ENCODE results near the gene DFFB.
A peak's percentile ranks its signal among the peaks of the same experiment; 100 is the strongest.

Gene DFFB

GRCh38 chr1:3902571-3903091, 45.4 kb downstream of the DFFB start:
- H2AK5ac ChIP-seq (ENCODE audit: low read depth, low read length): no peak overlapping the region
- no CpG with 5 or more reads among the region's 10 CpGs for WGBS, 2 donors (ENCODE audit: extremely low coverage in 2 of 2, insufficient read length in 2 of 2, insufficient replicate concordance in 1 of 2)
- no peak overlapping the region for H2BK12ac ChIP-seq (ENCODE audit: low read length)

DNA sequence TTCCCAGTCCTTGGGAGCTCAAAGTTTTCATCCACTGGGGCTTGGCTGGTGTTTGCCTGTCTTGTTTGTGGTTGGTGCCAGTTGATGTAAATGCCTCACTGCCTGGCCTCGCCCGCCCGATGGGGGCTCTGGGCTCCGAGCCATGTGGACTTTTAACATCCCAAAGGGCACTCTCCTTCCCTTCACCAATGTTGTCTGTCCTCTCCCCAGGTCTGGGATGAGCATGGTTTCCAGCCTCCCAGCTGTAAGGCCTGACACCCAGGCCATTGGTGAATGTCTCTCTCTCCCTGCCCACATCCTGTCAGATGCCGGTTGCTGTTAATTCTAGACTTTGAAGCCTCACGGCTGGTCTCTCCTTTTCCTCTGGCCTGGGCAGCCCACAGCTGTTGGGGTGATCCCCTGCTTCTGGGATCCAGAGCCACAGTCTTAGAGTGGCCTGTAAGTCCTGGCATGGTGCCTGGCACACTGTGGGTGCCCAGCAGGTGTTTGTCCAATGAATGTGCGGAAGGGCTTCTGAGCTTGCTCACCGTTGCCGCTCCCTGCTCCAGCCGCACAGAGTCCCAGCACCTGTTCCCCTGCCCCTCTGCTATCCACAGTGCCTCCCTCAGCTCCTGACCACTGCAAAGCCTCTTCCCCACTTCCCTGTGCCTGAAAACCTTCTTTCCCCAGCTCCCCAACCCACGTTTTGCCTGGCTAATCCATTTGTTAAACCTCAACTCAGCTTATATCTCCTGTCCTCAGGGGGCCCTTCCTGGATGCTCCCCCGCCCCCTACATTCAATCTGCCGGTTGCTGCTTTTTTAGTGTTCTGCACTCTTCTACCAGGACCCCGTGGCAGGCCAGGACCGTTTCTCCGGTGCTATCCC, 46.1 kb downstream of the DFFB start:
- DNase-seq (ENCODE audit: low spot score): no peak
- Histone ChIP-seq H3K4ac (ENCODE audit: low read length) (no peak overlapping the region), H3K14ac (ENCODE audit: low read length) (no peak overlapping the region), H3K4me1 (ENCODE audit: control insufficient read depth in 2 of 2, insufficient read depth in 1 of 2, low read depth in 1 of 2, low read length in 2 of 2) (peaks cover 3 to 4% of the 10 kb centered on the region in 2 donors), H3K9me3 (replicated peaks in 1 of 2; ENCODE audit: control insufficient read depth in 2 of 2, insufficient read depth in 1 of 2, low read depth in 1 of 2, low read length in 2 of 2) (peaks cover 0 to 7% of the 10 kb centered on the region in 2 donors), H3K4me2 (ENCODE audit: insufficient read depth, low read length, poor library complexity, severe bottlenecking) (no peak overlapping the region), H2AFZ (ENCODE audit: low read length) (peak overlapping the region; percentile 64), H3K79me1 (ENCODE audit: low read depth, low read length) (peaks cover 4% of the 10 kb centered on the region), H2BK5ac (ENCODE audit: low read length) (peak overlapping the region; percentile 16), H2AK5ac (ENCODE audit: low read depth, low read length) (peak overlapping the region; percentile 27), H3K23ac (ENCODE audit: low read depth, low read length, poor library complexity) (no peak overlapping the region), H4K91ac (ENCODE audit: low read depth, low read length, poor library complexity) (no peak overlapping the region), H3K27ac (replicated peaks; ENCODE audit: low read length) (no peak overlapping the region), H4K8ac (ENCODE audit: low read depth, low read length) (no peak overlapping the region), H3K36me3 (replicated peaks in 1 of 2; ENCODE audit: control insufficient read depth in 2 of 2, insufficient read depth in 2 of 2, low read length in 2 of 2) (no peaks in the 10 kb centered on the region), H2BK15ac (ENCODE audit: low read length) (no peak overlapping the region), H3K18ac (ENCODE audit: low read length) (no peak overlapping the region), H3K4me3 (ENCODE audit: low read length in 2 of 2) (peak overlapping the region in 1 of 2 donors; percentile 11), H3K27me3 (ENCODE audit: control insufficient read depth in 3 of 3, insufficient read depth in 3 of 3, low read depth in 1 of 3, low read length in 3 of 3) (no peaks in the 10 kb centered on the region), H3K9ac (ENCODE audit: low read depth, low read length, poor library complexity) (no peak overlapping the region), H2BK120ac (ENCODE audit: low read depth, low read length) (no peak overlapping the region), H2BK12ac (ENCODE audit: low read length) (no peak overlapping the region)
- no CpG with 5 or more reads among the region's 16 CpGs for WGBS, 2 donors (ENCODE audit: extremely low coverage in 2 of 2, insufficient read length in 2 of 2, insufficient replicate concordance in 1 of 2)

More at GRCh38 chr1:3902571-3903091, 45.4 kb downstream of the DFFB start:
- Histone ChIP-seq H3K27me3 (ENCODE audit: control insufficient read depth in 3 of 3, insufficient read depth in 3 of 3, low read depth in 1 of 3, low read length in 3 of 3) (no peaks in the 10 kb centered on the region), H3K4me2 (ENCODE audit: insufficient read depth, low read length, poor library complexity, severe bottlenecking) (no peak overlapping the region), H3K9ac (ENCODE audit: low read depth, low read length, poor library complexity) (no peak overlapping the region), H2BK15ac (ENCODE audit: low read length) (no peak overlapping the region), H3K79me1 (ENCODE audit: low read depth, low read length) (peaks cover 6% of the 10 kb centered on the region), H2BK120ac (ENCODE audit: low read depth, low read length) (no peak overlapping the region), H3K18ac (ENCODE audit: low read length) (no peak overlapping the region), H2AFZ (ENCODE audit: low read length) (no peak overlapping the region), H3K27ac (replicated peaks; ENCODE audit: low read length) (no peak overlapping the region), H2BK5ac (ENCODE audit: low read length) (peak overlapping the region; percentile 11), H3K9me3 (replicated peaks in 1 of 2; ENCODE audit: control insufficient read depth in 2 of 2, insufficient read depth in 1 of 2, low read depth in 1 of 2, low read length in 2 of 2) (peaks cover 0 to 11% of the 10 kb centered on the region in 2 donors), H3K23ac (ENCODE audit: low read depth, low read length, poor library complexity) (peak overlapping the region; percentile 23), H3K4ac (ENCODE audit: low read length) (no peak overlapping the region), H4K91ac (ENCODE audit: low read depth, low read length, poor library complexity) (no peak overlapping the region), H3K4me3 (ENCODE audit: low read length in 2 of 2) (no peak overlapping the region), H4K8ac (ENCODE audit: low read depth, low read length) (no peak overlapping the region), H3K14ac (ENCODE audit: low read length) (no peak overlapping the region), H3K36me3 (replicated peaks in 1 of 2; ENCODE audit: control insufficient read depth in 2 of 2, insufficient read depth in 2 of 2, low read length in 2 of 2) (no peaks in the 10 kb centered on the region), H3K4me1 (ENCODE audit: control insufficient read depth in 2 of 2, insufficient read depth in 1 of 2, low read depth in 1 of 2, low read length in 2 of 2) (peaks cover 3 to 4% of the 10 kb centered on the region in 2 donors)
- DNase-seq (ENCODE audit: low spot score): no peak

- H2BK15ac ChIP-seq (ENCODE audit: low read length): no peak overlapping the region
- H3K4me2 ChIP-seq (ENCODE audit: insufficient read depth, low read length, poor library complexity, severe bottlenecking): no peak overlapping the region
- no peak overlapping the region for H3K9ac ChIP-seq (ENCODE audit: low read depth, low read length, poor library complexity)
- no peaks in the 10 kb centered on the region for H3K36me3 ChIP-seq (replicated peaks in 1 of 2; ENCODE audit: control insufficient read depth in 2 of 2, insufficient read depth in 2 of 2, low read length in 2 of 2)
- H2BK120ac ChIP-seq (ENCODE audit: low read depth, low read length): no peak overlapping the region
- H2AFZ ChIP-seq (ENCODE audit: low read length): peak overlapping the region; percentile 64
- H3K9me3 ChIP-seq (replicated peaks in 1 of 2; ENCODE audit: control insufficient read depth in 2 of 2, insufficient read depth in 1 of 2, low read depth in 1 of 2, low read length in 2 of 2): no peaks in the 10 kb centered on the region
- H3K27ac ChIP-seq (replicated peaks; ENCODE audit: low read length): no peak overlapping the region
- H2BK5ac ChIP-seq (ENCODE audit: low read length): peak overlapping the region; percentile 16
- H3K27me3 ChIP-seq (ENCODE audit: control insufficient read depth in 3 of 3, insufficient read depth in 3 of 3, low read depth in 1 of 3, low read length in 3 of 3): no peaks in the 10 kb centered on the region
- H3K4me1 ChIP-seq (ENCODE audit: control insufficient read depth in 2 of 2, insufficient read depth in 1 of 2, low read depth in 1 of 2, low read length in 2 of 2): peaks cover 6 to 10% of the 10 kb centered on the region in 2 donors
- no peak for DNase-seq (ENCODE audit: low spot score)
- peaks cover 4% of the 10 kb centered on the region for H3K79me1 ChIP-seq (ENCODE audit: low read depth, low read length)
- H3K14ac ChIP-seq (ENCODE audit: low read length): no peak overlapping the region
- peak overlapping the region; percentile 20 for H3K18ac ChIP-seq (ENCODE audit: low read length)
- H3K4ac ChIP-seq (ENCODE audit: low read length): no peak overlapping the region
- no CpG with 5 or more reads among the region's 24 CpGs for whole genome bisulfite sequencing, 2 donors (ENCODE audit: extremely low coverage in 2 of 2, insufficient read length in 2 of 2, insufficient replicate concordance in 1 of 2)
- H3K4me3 ChIP-seq (ENCODE audit: low read length in 2 of 2): no peak overlapping the region
- no peak overlapping the region for H2BK12ac ChIP-seq (ENCODE audit: low read length)
- peak overlapping the region; percentile 27 for H2AK5ac ChIP-seq (ENCODE audit: low read depth, low read length)
- H3K23ac ChIP-seq (ENCODE audit: low read depth, low read length, poor library complexity): no peak overlapping the region
- H4K91ac ChIP-seq (ENCODE audit: low read depth, low read length, poor library complexity): no peak overlapping the region
- H4K8ac ChIP-seq (ENCODE audit: low read depth, low read length): no peak overlapping the region
Measured at GRCh38 chr1:3904006-3904842, 46.9 kb downstream of the DFFB start.

GRCh38 chr1:3904843-3905185, 47.5 kb downstream of the DFFB start:
- H2AFZ ChIP-seq (ENCODE audit: low read length): no peak overlapping the region
- no peak overlapping the region for H3K27ac ChIP-seq (replicated peaks; ENCODE audit: low read length)
- H3K4ac ChIP-seq (ENCODE audit: low read length): no peak overlapping the region
- no peaks in the 10 kb centered on the region for H3K36me3 ChIP-seq (replicated peaks in 1 of 2; ENCODE audit: control insufficient read depth in 2 of 2, insufficient read depth in 2 of 2, low read length in 2 of 2)
- no peak overlapping the region for H3K4me3 ChIP-seq (ENCODE audit: low read length in 2 of 2)
- no peak overlapping the region for H2AK5ac ChIP-seq (ENCODE audit: low read depth, low read length)
- H4K8ac ChIP-seq (ENCODE audit: low read depth, low read length): no peak overlapping the region
- H3K79me1 ChIP-seq (ENCODE audit: low read depth, low read length): no peaks in the 10 kb centered on the region
- no peaks in the 10 kb centered on the region for H3K9me3 ChIP-seq (replicated peaks in 1 of 2; ENCODE audit: control insufficient read depth in 2 of 2, insufficient read depth in 1 of 2, low read depth in 1 of 2, low read length in 2 of 2)
- no peak overlapping the region for H3K4me2 ChIP-seq (ENCODE audit: insufficient read depth, low read length, poor library complexity, severe bottlenecking)
- no peak overlapping the region for H2BK15ac ChIP-seq (ENCODE audit: low read length)
- H3K18ac ChIP-seq (ENCODE audit: low read length): no peak overlapping the region
- H3K9ac ChIP-seq (ENCODE audit: low read depth, low read length, poor library complexity): no peak overlapping the region
- no peak for DNase-seq (ENCODE audit: low spot score)
- H3K23ac ChIP-seq (ENCODE audit: low read depth, low read length, poor library complexity): no peak overlapping the region
- no CpG with 5 or more reads among the region's 4 CpGs for WGBS, 2 donors (ENCODE audit: extremely low coverage in 2 of 2, insufficient read length in 2 of 2, insufficient replicate concordance in 1 of 2)
- H2BK120ac ChIP-seq (ENCODE audit: low read depth, low read length): no peak overlapping the region
- H3K27me3 ChIP-seq (ENCODE audit: control insufficient read depth in 3 of 3, insufficient read depth in 3 of 3, low read depth in 1 of 3, low read length in 3 of 3): no peaks in the 10 kb centered on the region
- peak overlapping the region; percentile 16 for H2BK5ac ChIP-seq (ENCODE audit: low read length)
- H4K91ac ChIP-seq (ENCODE audit: low read depth, low read length, poor library complexity): no peak overlapping the region
- H3K14ac ChIP-seq (ENCODE audit: low read length): no peak overlapping the region
- H2BK12ac ChIP-seq (ENCODE audit: low read length): no peak overlapping the region
- H3K4me1 ChIP-seq (ENCODE audit: control insufficient read depth in 2 of 2, insufficient read depth in 1 of 2, low read depth in 1 of 2, low read length in 2 of 2): peaks cover 6 to 10% of the 10 kb centered on the region in 2 donors

All from neuronal stem cell (in vitro differentiated cells).